Stimulated activated CD8-positive, alpha-beta memory T cell treated with anti-CD3 and anti-CD28 coated beads, Interleukin-7, amount 100 ng/mL, for 1 hour (primary cell): Measurements from ENCODE around the gene GABPB1.

Experiments
- DNase-seq, 2 donors: peaks; one replicate each; pipeline ENCODE4 v3.0.0-alpha.2; 2020; ENCODE audit warnings: low read depth in 2 of 2

GABPB1 gene

GRCh38 chr15:50244153-50244552 is 110.8 kb downstream of the GABPB1 start:
- DNase-seq: no peak

DNA sequence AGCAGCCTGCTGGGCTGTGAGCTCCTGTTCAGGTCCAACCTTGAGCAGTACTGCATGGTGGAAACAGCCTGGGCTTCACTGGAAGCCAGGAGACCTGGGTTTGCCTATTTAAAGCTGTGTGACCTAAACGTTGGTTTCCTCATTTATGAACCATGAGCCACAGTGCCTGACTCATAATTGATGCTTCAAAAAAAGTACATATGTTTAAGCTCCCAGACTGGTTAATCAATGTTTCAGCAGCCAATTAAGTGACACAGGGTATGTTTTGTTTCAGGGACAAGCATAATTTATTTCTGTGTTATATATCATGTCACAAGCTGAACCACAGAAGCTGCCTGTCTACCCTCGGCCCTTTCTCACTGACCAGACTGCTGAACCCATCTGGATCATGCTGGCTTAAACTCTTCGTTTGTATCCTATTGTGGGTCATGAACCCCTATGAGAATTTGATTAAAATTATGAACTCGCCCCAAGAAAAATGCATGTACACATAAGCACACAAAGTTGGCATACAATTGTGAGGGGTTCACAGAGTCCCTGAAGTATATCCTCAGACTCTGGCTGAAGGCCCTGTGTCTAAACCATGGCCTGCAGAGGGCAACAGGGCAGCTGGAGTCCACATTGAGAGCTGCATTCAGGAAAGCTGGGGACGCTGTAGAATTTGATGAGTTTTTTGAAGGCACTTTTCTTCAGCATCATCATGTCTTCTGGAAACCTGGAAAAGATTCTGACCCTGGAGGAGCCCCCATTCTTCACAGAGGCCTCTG is 113.1 kb downstream of the GABPB1 start:
- no peak for DNase-seq

DNA sequence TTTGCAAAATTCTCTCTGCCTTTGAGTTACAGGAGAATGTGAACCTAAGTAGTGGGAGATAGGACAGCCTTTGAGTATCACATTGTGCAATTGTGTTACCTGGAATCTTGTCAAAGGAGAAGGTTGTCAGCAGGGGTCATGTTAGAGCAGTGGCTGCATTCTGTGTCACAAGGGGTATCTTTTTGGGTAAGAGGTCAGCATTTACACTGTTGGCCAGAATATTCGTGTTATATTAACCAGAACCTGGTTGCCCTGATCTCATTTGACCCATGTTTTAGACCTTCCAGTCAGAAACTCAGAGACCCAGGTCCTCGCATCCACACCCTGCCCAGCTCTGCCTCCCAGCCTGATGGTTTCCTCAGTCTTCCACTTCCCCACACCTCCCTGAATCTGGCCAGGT is 116.7 kb downstream of the GABPB1 start:
- no peak for DNase-seq

- DNase-seq: no peak
These were observed 118.6 kb downstream of the GABPB1 start for GRCh38 chr15:50236433-50236832.

GRCh38 chr15:50235794-50236193 is 119.2 kb downstream of the GABPB1 start:
- DNase-seq: no peak

DNA sequence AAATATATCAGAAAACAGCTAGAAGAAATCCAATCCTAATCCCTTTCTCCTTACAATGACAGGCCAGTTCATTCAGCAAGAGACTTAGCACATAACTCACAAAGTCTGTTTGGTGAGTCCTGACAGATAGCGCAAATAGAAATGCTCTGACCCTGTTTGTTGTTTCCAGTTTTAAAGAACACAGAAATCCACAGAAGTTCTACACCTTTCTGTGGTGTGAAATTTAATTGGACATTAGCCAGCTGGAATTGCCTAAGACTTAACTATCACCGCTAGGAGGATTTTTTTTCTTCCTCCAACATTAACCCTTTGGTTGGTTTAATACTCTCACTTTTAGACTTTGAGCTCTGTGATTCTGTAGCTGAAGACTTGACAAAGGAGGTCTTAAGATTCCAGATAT is 120.2 kb downstream of the GABPB1 start:
- no peak for DNase-seq

GRCh38 chr15:50233192-50233736 is 121.7 kb downstream of the GABPB1 start:
- DNase-seq: no peak

- DNase-seq: no peak
These were observed 122.2 kb downstream of the GABPB1 start for GRCh38 chr15:50232791-50233190.

- no peak for DNase-seq
These were observed 123.2 kb downstream of the GABPB1 start for GRCh38 chr15:50231761-50232160.

DNA sequence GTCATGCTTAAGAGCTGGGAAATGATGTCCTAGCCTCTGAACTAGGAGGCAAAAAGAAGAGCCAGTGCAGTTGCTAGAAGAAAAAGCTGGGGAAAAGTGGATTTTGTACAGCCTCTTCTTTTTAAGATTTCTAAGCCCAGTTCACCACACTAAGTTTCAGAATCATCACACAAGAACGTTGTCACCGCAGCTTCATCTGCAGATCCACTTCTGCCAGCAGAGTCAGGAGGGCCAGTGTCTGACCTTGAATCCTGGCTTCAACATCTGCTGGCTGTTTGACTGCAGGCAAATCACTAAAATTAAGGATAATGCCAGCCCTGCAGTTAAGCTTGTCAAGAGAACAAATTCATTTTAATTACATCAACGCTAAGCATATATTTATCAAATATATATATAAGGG is 125.7 kb downstream of the GABPB1 start:
- DNase-seq: no peak

GRCh38 chr15:50228866-50229265 is 126.1 kb downstream of the GABPB1 start:
- DNase-seq: no peak

GRCh38 chr15:50227076-50227475 is 127.9 kb downstream of the GABPB1 start:
- DNase-seq: no peak

- DNase-seq: no peak
These were observed 129.1 kb downstream of the GABPB1 start for GRCh38 chr15:50225938-50226337.
